Esophagus squamous epithelium (tissue), 4 donors: ENCODE data around the gene PDZD7.

ENCODE experiments used
- CTCF ChIP-seq, 6 experiments: fragments of 450-650 bp in 4 of 6; fragments of 200-600 bp in 2 of 6; sonication (generic) in 2 of 6; IDR thresholded peaks; one replicate each; pipeline ENCODE4 v1.5.1; 2016 to 2019; ENCODE audit warnings: antibody characterized with exemption in 6 of 6, mild to moderate bottlenecking in 4 of 6, moderate library complexity in 4 of 6
- POLR2A ChIP-seq, 4 donors: fragments of 450-650 bp; IDR thresholded peaks; one replicate each; pipeline ENCODE4 v1.6.1; 2017; ENCODE audit warnings: antibody characterized with exemption in 4 of 4, mild to moderate bottlenecking in 4 of 4, moderate library complexity in 3 of 4

GRCh38 chr10:101063050-101063525 lies 32.2 kb upstream of the PDZD7 start:
- TF ChIP-seq CTCF (IDR thresholded peaks at IDR 0.05) (no peak), POLR2A (IDR thresholded peaks at IDR 0.05) (no peak)
